Esophagus muscularis mucosa (tissue), 4 donors: Measurements from ENCODE around the gene GALNS. TPM values are rescaled to one million over a fixed set of nuclear protein-coding genes. Genes with fewer than 3 reads are reported as not detected.

ENCODE experiments used
- DNase-seq: peaks from one replicate; pipeline ENCODE4 v3.0.0-alpha.2; 2017; ENCODE audit errors: extremely low spot score
- H3K27ac ChIP-seq, 4 donors: fragments of 200-600 bp; sonication (generic); replicated peaks in 1 of 4; 1 replicate in 3 of 4; 2 replicates in 1 of 4; pipeline ENCODE4 v1.5.1; 2016 to 2019; ENCODE audit warnings: mild to moderate bottlenecking in 1 of 4
- H3K27me3 ChIP-seq, 4 donors: fragments of 200-600 bp; sonication (generic); one replicate each; pipeline versions ENCODE4 v1.5.1 to v1.6.0; 2016 to 2019
- H3K36me3 ChIP-seq, 4 donors: fragments of 200-600 bp; sonication (generic); one replicate each; pipeline ENCODE4 v1.5.1; 2016 to 2019
- H3K4me1 ChIP-seq, 4 donors: fragments of 200-600 bp; sonication (generic); one replicate each; pipeline ENCODE4 v1.5.1; 2016 to 2019
- H3K4me3 ChIP-seq, 4 donors: fragments of 200-600 bp; sonication (generic); 1 replicate in 2 of 4; 2 replicates in 2 of 4; pipeline ENCODE4 v1.5.1; 2016 to 2019; ENCODE audit warnings: mild to moderate bottlenecking in 4 of 4, moderate library complexity in 1 of 4
- H3K9me3 ChIP-seq, 4 donors: fragments of 200-600 bp; sonication (generic); 1 replicate in 3 of 4; 2 replicates in 1 of 4; pipeline ENCODE4 v1.5.1; 2016 to 2019
- CTCF ChIP-seq, 3 experiments: fragments of 200-600 bp in 2 of 3; fragments of 450-650 bp in 1 of 3; sonication (generic) in 2 of 3; IDR thresholded peaks; one replicate each; pipeline ENCODE4 v1.5.1; 2017 to 2019; ENCODE audit warnings: antibody characterized with exemption in 3 of 3, mild to moderate bottlenecking in 2 of 3, moderate library complexity in 1 of 3
- EP300 ChIP-seq: sonication (generic); formaldehyde crosslinking; IDR thresholded peaks from one replicate; pipeline ENCODE4 v1.6.1; 2017; ENCODE audit warnings: antibody characterized with exemption
- POLR2A ChIP-seq: fragments of 450-650 bp; IDR thresholded peaks from one replicate; pipeline ENCODE4 v1.6.1; 2017; ENCODE audit warnings: antibody characterized with exemption, moderate library complexity, mild to moderate bottlenecking, low read depth
- POLR2AphosphoS5 ChIP-seq, 2 donors: sonication (generic); formaldehyde crosslinking; IDR thresholded peaks; one replicate each; pipeline ENCODE4 v1.6.1; 2017; ENCODE audit warnings: antibody characterized with exemption in 2 of 2
- WGBS: methylation state at CpG from one replicate; pipeline ENCODE4 v1.1.5; 2018; 5-methylcytosine and 5-hydroxymethylcytosine counted together
- intact Hi-C: fragments of 100-400 bp; cut with DNase I; formaldehyde crosslinking; loops from one replicate; pipeline ENCODE4 v1.15.1; 2023
- total RNA-seq, 4 donors: library from RNA; depleted of rRNA; stranded (reverse); fragments of >200 nt; gene quantifications; one replicate each; pipeline versions ENCODE4 v1.1.0 to v1.2.1, GENCODE V29; 2016

The GALNS gene
- total RNA-seq, 4 donors from 2014 or later: 9.5 to 19.1 (median 11.0) TPM

DNA sequence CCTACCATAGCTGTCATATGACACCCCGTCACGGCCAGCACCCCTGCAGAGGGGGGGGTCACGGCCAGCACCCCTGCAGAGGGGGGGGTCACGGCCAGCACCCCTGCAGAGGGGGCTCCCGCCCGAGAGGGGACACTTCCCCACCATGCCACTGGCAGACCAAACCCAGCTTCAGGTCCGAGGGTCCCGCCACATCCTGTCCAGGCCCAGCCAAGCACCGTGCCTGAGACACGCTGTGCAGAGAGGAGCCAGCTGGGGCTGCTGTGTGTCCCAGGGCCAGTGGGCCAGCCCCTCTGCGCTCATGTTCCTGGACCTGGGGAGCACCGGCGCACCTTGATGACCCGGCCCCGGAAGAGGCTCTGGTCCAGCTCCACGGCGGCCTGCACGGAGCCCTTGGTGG, 7.8 kb upstream of the GALNS start:
- WGBS: 97% methylated on average over 7 of the region's 18 CpGs
- Histone ChIP-seq H3K4me3 (no peak overlapping the region), H3K27me3 (peaks cover 0 to 36% (median 0%) of the 10 kb centered on the region in 4 donors), H3K27ac (no peak overlapping the region), H3K9me3 (no peaks in the 10 kb centered on the region), H3K4me1 (no peaks in the 10 kb centered on the region), H3K36me3 (peaks cover 22 to 42% (median 36%) of the 10 kb centered on the region in 4 donors)
- TF ChIP-seq EP300: no peak
- TF ChIP-seq POLR2AphosphoS5 (IDR thresholded peaks at IDR 0.05): no peak
- TF ChIP-seq POLR2A: no peak
- TF ChIP-seq CTCF (IDR thresholded peaks at IDR 0.05): no peak
- intact Hi-C loops: no loop called here
- DNase-seq: no peak

GRCh38 chr16:88864099-88864498, 7.4 kb upstream of the GALNS start:
- no peak for DNase-seq
- intact Hi-C loops: no loop called here
- H3K9me3 ChIP-seq: no peaks in the 10 kb centered on the region
- peaks cover 0 to 32% (median 0%) of the 10 kb centered on the region in 4 donors for H3K27me3 ChIP-seq
- WGBS: no CpG with 5 or more reads among the region's 15 CpGs
- no peak overlapping the region for H3K4me3 ChIP-seq
- H3K4me1 ChIP-seq: peaks cover 0 to under 1% (median 0%) of the 10 kb centered on the region in 4 donors
- H3K27ac ChIP-seq: no peak overlapping the region
- H3K36me3 ChIP-seq: peaks cover 22 to 46% (median 41%) of the 10 kb centered on the region in 4 donors
- TF ChIP-seq POLR2AphosphoS5 (IDR thresholded peaks at IDR 0.05) (no peak), EP300 (no peak), CTCF (IDR thresholded peaks at IDR 0.05) (no peak), POLR2A (no peak)

- Histone ChIP-seq H3K27ac (no peak overlapping the region), H3K36me3 (peaks cover 22 to 53% (median 45%) of the 10 kb centered on the region in 4 donors), H3K27me3 (peaks cover 0 to 29% (median 0%) of the 10 kb centered on the region in 4 donors), H3K4me1 (peaks cover 2 to 7% (median 4%) of the 10 kb centered on the region in 4 donors), H3K9me3 (no peaks in the 10 kb centered on the region), H3K4me3 (no peak overlapping the region)
- no peak for DNase-seq
- intact Hi-C loops: no loop called here
- 76% methylated on average over 8 of the region's 13 CpGs for WGBS
- TF ChIP-seq EP300 (no peak), POLR2AphosphoS5 (IDR thresholded peaks at IDR 0.05) (no peak), CTCF (IDR thresholded peaks at IDR 0.05) (no peak), POLR2A (no peak)
These were observed 6.7 kb upstream of the GALNS start for GRCh38 chr16:88863426-88863825.

DNA sequence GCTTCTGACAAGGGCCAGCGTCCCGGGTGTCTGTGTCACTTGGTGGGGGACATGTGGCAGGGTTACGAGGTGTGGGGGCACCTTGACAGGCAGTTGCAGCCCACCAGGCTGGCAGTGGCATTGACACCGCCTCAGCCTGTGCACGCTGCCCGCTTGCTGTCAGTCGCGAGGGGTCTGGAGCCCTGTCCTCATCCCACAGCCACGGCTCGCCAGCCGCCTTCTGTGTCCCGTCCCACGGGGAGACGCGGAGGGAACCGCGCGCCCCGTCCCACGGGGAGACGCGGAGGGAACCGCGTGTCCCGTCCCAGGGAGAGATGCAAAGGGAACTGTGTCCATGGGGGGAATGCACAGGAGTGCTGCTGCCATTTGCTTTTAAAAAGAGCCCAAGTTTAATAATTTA, 6.2 kb upstream of the GALNS start:
- Histone ChIP-seq H3K4me1 (peaks cover 7 to 12% (median 8%) of the 10 kb centered on the region in 4 donors), H3K4me3 (no peak overlapping the region), H3K27ac (no peak overlapping the region), H3K27me3 (peaks cover 0 to 27% (median 0%) of the 10 kb centered on the region in 4 donors), H3K36me3 (peaks cover 22 to 53% (median 45%) of the 10 kb centered on the region in 4 donors), H3K9me3 (no peaks in the 10 kb centered on the region)
- intact Hi-C loops: no loop called here
- TF ChIP-seq POLR2AphosphoS5 (IDR thresholded peaks at IDR 0.05) (no peak), POLR2A (no peak), CTCF (IDR thresholded peaks at IDR 0.05) (no peak), EP300 (no peak)
- 95% methylated on average over 25 of the region's 25 CpGs for WGBS
- DNase-seq: no peak

DNA sequence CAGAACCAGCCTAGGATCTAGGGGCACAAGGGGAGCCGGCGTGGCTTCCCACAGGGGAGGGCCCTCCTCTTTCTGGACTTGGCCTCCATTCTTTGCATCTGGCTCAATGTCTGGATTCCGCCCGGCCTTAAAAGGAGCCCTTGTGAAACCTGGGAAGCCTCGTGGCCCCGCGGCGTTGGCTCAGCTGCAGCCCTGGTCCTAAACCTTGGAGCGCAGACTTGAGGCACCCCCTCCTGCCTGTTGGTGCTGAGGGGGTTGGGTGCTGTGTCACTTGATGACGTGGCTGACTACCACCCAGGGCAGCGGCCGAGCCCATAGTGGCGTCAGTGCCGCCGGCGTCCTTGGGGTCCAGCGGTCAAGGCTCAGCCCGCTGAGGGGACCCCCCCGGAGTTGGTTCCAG, 4.6 kb upstream of the GALNS start:
- Histone ChIP-seq H3K27me3 (peaks cover 0 to 11% (median 0%) of the 10 kb centered on the region in 4 donors), H3K36me3 (peaks cover 22 to 53% (median 45%) of the 10 kb centered on the region in 4 donors), H3K9me3 (no peaks in the 10 kb centered on the region), H3K27ac (no peak overlapping the region), H3K4me1 (peaks cover 12 to 18% (median 14%) of the 10 kb centered on the region in 4 donors), H3K4me3 (no peak overlapping the region)
- TF ChIP-seq POLR2AphosphoS5 (IDR thresholded peaks at IDR 0.05) (no peak), POLR2A (no peak), EP300 (no peak), CTCF (IDR thresholded peaks at IDR 0.05) (no peak)
- no peak for DNase-seq
- WGBS: 93% methylated on average over 10 of the region's 19 CpGs
- intact Hi-C loops: no loop called here
